Endothelial cell of umbilical vein (primary cell): Measurements from ENCODE around the gene NID2. TPM values are rescaled to one million over a fixed set of nuclear protein-coding genes. Genes with fewer than 3 reads are reported as not detected.

Experiments used
- BruUV-seq: library from RNA; stranded (reverse); fragments of 400-500 nt; replicated peaks from 2 replicates; lab custom pipeline; 2021; lab: Mats Ljungman, UMichigan
- CTCF ChIA-PET: fragments of 300-600, 350-600 bp; sonication (Branson Sonifier 250); formaldehyde crosslinking; loops from one replicate; lab custom pipeline; 2021; ENCODE audit warnings: antibody characterized with exemption, inconsistent platforms; lab: Charles Lee
- POLR2A ChIA-PET: fragments of 300-600, 350-600 bp; sonication (Branson Sonifier 250); formaldehyde crosslinking; loops from one replicate; lab custom pipeline; 2021; ENCODE audit warnings: antibody characterized with exemption, inconsistent platforms; lab: Charles Lee
- DNase-seq: peaks from one replicate; pipeline ENCODE4 v3.0.0-alpha.2; 2011; ENCODE audit warnings: low read depth, low spot score
- FAIRE-seq: peaks from 2 replicates; lab custom pipeline; 2011; peaks lifted over from hg19 to GRCh38; lab: Jason Lieb, UNC
- H2AFZ ChIP-seq: 2 replicates; pipeline ENCODE4 v1.6.0; 2012; ENCODE audit warnings: low read depth, low read length, control low read depth, inconsistent platforms
- H3K27ac ChIP-seq: 2 replicates; pipeline ENCODE4 v1.5.1; 2011; ENCODE audit warnings: low read depth, mild to moderate bottlenecking, control low read depth, low read length, moderate library complexity; ENCODE audit not compliant: insufficient read depth
- H3K27me3 ChIP-seq, 2 experiments: 2 replicates each; pipeline versions ENCODE4 v1.6.0 to v1.6.1; 2011; ENCODE audit warnings: low read length in 2 of 2, mixed read lengths in 1 of 2; ENCODE audit not compliant: control insufficient read depth in 2 of 2, insufficient read depth in 2 of 2
- H3K36me3 ChIP-seq, 2 experiments: 2 replicates in 1 of 2; 3 replicates in 1 of 2; pipeline ENCODE4 v1.5.1; 2011; ENCODE audit warnings: low read length in 2 of 2, mild to moderate bottlenecking in 1 of 2, moderate library complexity in 1 of 2; ENCODE audit not compliant: control insufficient read depth in 2 of 2, insufficient read depth in 2 of 2; ENCODE audit errors: extremely low read depth in 1 of 2
- H3K4me1 ChIP-seq: 3 replicates; pipeline ENCODE4 v1.5.1; 2011; ENCODE audit warnings: mild to moderate bottlenecking, low read length; ENCODE audit not compliant: control insufficient read depth, insufficient read depth; ENCODE audit errors: extremely low read depth
- H3K4me2 ChIP-seq: 2 replicates; pipeline ENCODE4 v1.6.1; 2011; ENCODE audit warnings: low read length, control low read depth, mixed read lengths; ENCODE audit not compliant: insufficient read depth
- H3K4me3 ChIP-seq, 3 experiments: fragments of 200-600 bp in 1 of 3; sonication (generic), shearing (Covaris generic) in 1 of 3; replicated peaks in 1 of 3; 2 replicates each; pipeline ENCODE4 v1.5.1; 2011 to 2016; ENCODE audit warnings: control low read depth in 3 of 3, low read length in 3 of 3, mild to moderate bottlenecking in 2 of 3, inconsistent platforms in 1 of 3, low read depth in 1 of 3, moderate library complexity in 1 of 3; ENCODE audit not compliant: insufficient read depth in 1 of 3
- H3K79me2 ChIP-seq: 2 replicates; pipeline ENCODE4 v1.6.0; 2012; ENCODE audit warnings: low read length, inconsistent platforms; ENCODE audit not compliant: control insufficient read depth, insufficient read depth
- H3K9ac ChIP-seq: replicated peaks from 2 replicates; pipeline ENCODE3; 2011; ENCODE audit warnings: low read length, control low read depth; ENCODE audit not compliant: insufficient read depth; ENCODE audit errors: extremely low read depth
- H3K9me1 ChIP-seq: replicated peaks from 3 replicates; pipeline ENCODE4 v1.6.0; 2011; ENCODE audit warnings: mild to moderate bottlenecking, low read length; ENCODE audit not compliant: control insufficient read depth, insufficient read depth; ENCODE audit errors: extremely low read depth
- H3K9me3 ChIP-seq: replicated peaks from 2 replicates; pipeline ENCODE4 v1.5.1; 2012; ENCODE audit warnings: low read length, inconsistent platforms; ENCODE audit not compliant: control insufficient read depth, insufficient read depth
- H4K20me1 ChIP-seq: replicated peaks from 2 replicates; pipeline ENCODE3; 2011; ENCODE audit warnings: mild to moderate bottlenecking, low read length; ENCODE audit not compliant: control insufficient read depth, insufficient read depth; ENCODE audit errors: extremely low read depth
- CTCF ChIP-seq, 2 donors: IDR thresholded peaks; 1 replicate in 1 of 2; 2 replicates in 1 of 2; pipeline ENCODE4 v1.5.1; 2011; ENCODE audit warnings: low read length in 2 of 2, mild to moderate bottlenecking in 2 of 2, moderate library complexity in 2 of 2, control low read depth in 1 of 2, inconsistent platforms in 1 of 2, low read depth in 1 of 2; ENCODE audit not compliant: insufficient read depth in 1 of 2; ENCODE audit errors: extremely low read depth in 1 of 2
- EZH2 ChIP-seq: IDR thresholded peaks from 2 replicates; pipeline ENCODE4 v1.6.1; 2012; ENCODE audit warnings: borderline replicate concordance, low read depth, mild to moderate bottlenecking, moderate library complexity, low read length, inconsistent platforms; ENCODE audit not compliant: severe bottlenecking
- FOS ChIP-seq: IDR thresholded peaks from 2 replicates; pipeline ENCODE4 v1.6.1; 2011; ENCODE audit warnings: mild to moderate bottlenecking, low read length, moderate library complexity, borderline replicate concordance; ENCODE audit not compliant: insufficient read depth
- GATA2 ChIP-seq: IDR thresholded peaks from 2 replicates; pipeline ENCODE4 v1.7.0; 2011; ENCODE audit warnings: low read depth, mild to moderate bottlenecking, moderate library complexity, mixed read lengths, low read length; ENCODE audit not compliant: insufficient read length, insufficient read depth
- JUN ChIP-seq: IDR thresholded peaks from 2 replicates; pipeline ENCODE4 v1.6.1; 2011; ENCODE audit warnings: borderline replicate concordance, low read depth; ENCODE audit not compliant: insufficient read length, insufficient read depth
- MAX ChIP-seq: IDR thresholded peaks from 2 replicates; pipeline ENCODE4 v1.6.1; 2011; ENCODE audit not compliant: insufficient read depth, insufficient read length
- MYC ChIP-seq: IDR thresholded peaks from one replicate; pipeline ENCODE4 v1.6.1; 2011; ENCODE audit warnings: mild to moderate bottlenecking, low read depth, low read length
- POLR2A ChIP-seq: IDR thresholded peaks from 2 replicates; pipeline ENCODE4 v1.6.1; 2012; ENCODE audit warnings: low read depth, mild to moderate bottlenecking, control low read depth, low read length
- POLR2AphosphoS5 ChIP-seq: IDR thresholded peaks from 2 replicates; pipeline ENCODE4 v1.6.1; 2012; ENCODE audit warnings: low read depth, mild to moderate bottlenecking, control low read depth, low read length, moderate library complexity; ENCODE audit not compliant: insufficient read depth
- dilution Hi-C: fragments of 300-500 bp; cut with MboI; formaldehyde crosslinking; loops from one replicate; pipeline ENCODE4 v1.15.0; 2019; ENCODE audit warnings: low sequenced_read_pairs; ENCODE audit not compliant: extremely low pct_ligation_motif_present
- intact Hi-C: fragments of 100-400 bp; cut with micrococcal nuclease; formaldehyde crosslinking; loops from one replicate; pipeline ENCODE4 v1.10.0; 2022
- polyA plus RNA-seq, 4 experiments: library from polyadenylated mRNA; depleted of rRNA in 3 of 4; stranded (reverse) in 3 of 4; unstranded in 1 of 4; fragments of >200 nt; gene quantifications; 2 replicates each; pipeline versions ENCODE4 v1.2.1 to v1.2.3, GENCODE V29; 2011 to 2012; ENCODE audit warnings: missing spikeins in 1 of 4
- total RNA-seq: library from RNA; stranded (reverse); gene quantifications from 2 replicates; pipeline ENCODE4 v1.2.3, GENCODE V29; 2021

NID2 gene
- total and polyA plus RNA-seq, 2 donors (not counting 3 experiments of a cell fraction or from before 2014, with no cell fraction given), result 22.5 to 56.7 TPM

- no peaks in the 10 kb centered on the region for H3K36me3 ChIP-seq
- CTCF ChIA-PET, result interaction anchor here (0.6 to 5.4 kb wide), 3 partner anchors 59 to 418 kb away, joined by 3 to 52 read pairs (median 43); no protein-coding TSS in a partner anchor
- DNase-seq (no peak), FAIRE-seq (peak; percentile 4)
- TF ChIP-seq POLR2AphosphoS5 (no peak), GATA2 (no peak), EZH2 (no peak), JUN (no peak), FOS (no peak), POLR2A (no peak), MYC (no peak), CTCF (IDR thresholded peaks at IDR 0.05; ENCODE audit: extremely low read depth in 1 of 2, insufficient read depth in 1 of 2, low read depth in 1 of 2, low read length in 2 of 2) (no peak), MAX (no peak)
- H3K9me1 ChIP-seq, result no peaks in the 10 kb centered on the region
- peaks cover 47% of the 10 kb centered on the region for H3K4me1 ChIP-seq
- H3K9me3 ChIP-seq, result no peaks in the 10 kb centered on the region
- no peak overlapping the region for H3K27ac ChIP-seq
- H4K20me1 ChIP-seq, result no peaks in the 10 kb centered on the region
- intact Hi-C loops (no loop called here), dilution Hi-C loops (no loop called here)
- H3K79me2 ChIP-seq, result no peaks in the 10 kb centered on the region
- no TSS peak for BruUV-seq
- H3K27me3 ChIP-seq, result no peaks in the 10 kb centered on the region
- POLR2A ChIA-PET, result no interaction called here
- H3K4me2 ChIP-seq, result no peak overlapping the region
- H3K9ac ChIP-seq, result no peak overlapping the region
- no peak overlapping the region for H2AFZ ChIP-seq
- no peak overlapping the region for H3K4me3 ChIP-seq
Observed at GRCh38 chr14:52073251-52073650, 4.4 kb upstream of the NID2 start.
